ENCODE measurements around the gene DBH.
"Not testable (repeated sequence)": the region's sequence is repeated elsewhere in the genome, so short reads cannot be mapped to it uniquely, and the experiment has no call there.

DNA sequence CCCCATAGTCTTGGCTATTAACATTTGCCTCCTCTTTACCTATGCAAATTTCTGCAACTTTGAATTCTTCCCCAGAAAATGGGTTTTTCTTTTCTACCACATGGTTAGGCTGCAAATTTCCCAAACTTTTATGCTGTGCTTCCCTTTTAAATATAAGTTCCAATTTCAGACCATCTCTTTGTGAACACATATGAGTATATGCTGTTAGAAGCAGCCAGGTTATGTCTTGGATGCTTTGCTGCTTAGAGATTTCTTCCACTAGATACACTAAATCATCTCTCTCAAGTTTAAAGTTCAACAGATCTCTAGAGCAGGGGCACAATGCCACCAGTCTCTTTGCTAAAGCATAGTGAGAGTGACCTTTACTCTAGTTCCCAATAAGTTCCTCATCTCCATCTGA is 10.2 kb upstream of the DBH start:
- not testable (repeated sequence) for TF ChIP-seq SREBF2 (IDR thresholded peaks at IDR 0.05; ENCODE audit: low read length); BHLHE40 (IDR thresholded peaks at IDR 0.05; ENCODE audit: borderline replicate concordance in 1 of 2, low read depth in 2 of 2, low read length in 1 of 2); RAD51 (IDR thresholded peaks at IDR 0.05); POLR2A (IDR thresholded peaks at IDR 0.05; ENCODE audit: low read depth, low read length); POLR2AphosphoS5 (IDR thresholded peaks at IDR 0.05; ENCODE audit: low read length); KAT2A (conservative IDR thresholded peaks at IDR 0.05; ENCODE audit: control insufficient read depth, low read depth, low read length); MTA3 (IDR thresholded peaks at IDR 0.05; ENCODE audit: borderline replicate concordance, low read length); MEF2A (IDR thresholded peaks at IDR 0.05; ENCODE audit: insufficient read depth, low read depth, low read length); TCF3 (IDR thresholded peaks at IDR 0.05; ENCODE audit: borderline replicate concordance, insufficient read depth, low read depth, low read length); HCFC1 (IDR thresholded peaks at IDR 0.05; ENCODE audit: low read length); CHD1 (IDR thresholded peaks at IDR 0.05; ENCODE audit: low read depth, low read length)
- TF ChIP-seq, protein P1, sequence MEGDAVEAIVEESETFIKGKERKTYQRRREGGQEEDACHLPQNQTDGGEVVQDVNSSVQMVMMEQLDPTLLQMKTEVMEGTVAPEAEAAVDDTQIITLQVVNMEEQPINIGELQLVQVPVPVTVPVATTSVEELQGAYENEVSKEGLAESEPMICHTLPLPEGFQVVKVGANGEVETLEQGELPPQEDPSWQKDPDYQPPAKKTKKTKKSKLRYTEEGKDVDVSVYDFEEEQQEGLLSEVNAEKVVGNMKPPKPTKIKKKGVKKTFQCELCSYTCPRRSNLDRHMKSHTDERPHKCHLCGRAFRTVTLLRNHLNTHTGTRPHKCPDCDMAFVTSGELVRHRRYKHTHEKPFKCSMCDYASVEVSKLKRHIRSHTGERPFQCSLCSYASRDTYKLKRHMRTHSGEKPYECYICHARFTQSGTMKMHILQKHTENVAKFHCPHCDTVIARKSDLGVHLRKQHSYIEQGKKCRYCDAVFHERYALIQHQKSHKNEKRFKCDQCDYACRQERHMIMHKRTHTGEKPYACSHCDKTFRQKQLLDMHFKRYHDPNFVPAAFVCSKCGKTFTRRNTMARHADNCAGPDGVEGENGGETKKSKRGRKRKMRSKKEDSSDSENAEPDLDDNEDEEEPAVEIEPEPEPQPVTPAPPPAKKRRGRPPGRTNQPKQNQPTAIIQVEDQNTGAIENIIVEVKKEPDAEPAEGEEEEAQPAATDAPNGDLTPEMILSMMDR (IDR thresholded peaks at IDR 0.05 in 2 of 3, conservative IDR thresholded peaks at IDR 0.05 in 1 of 3; ENCODE audit: control insufficient read depth in 2 of 3, extremely low read depth in 1 of 3, insufficient read depth in 1 of 3, low read depth in 3 of 3, low read length in 3 of 3), result not testable (repeated sequence)
- TF ChIP-seq, protein P2, sequence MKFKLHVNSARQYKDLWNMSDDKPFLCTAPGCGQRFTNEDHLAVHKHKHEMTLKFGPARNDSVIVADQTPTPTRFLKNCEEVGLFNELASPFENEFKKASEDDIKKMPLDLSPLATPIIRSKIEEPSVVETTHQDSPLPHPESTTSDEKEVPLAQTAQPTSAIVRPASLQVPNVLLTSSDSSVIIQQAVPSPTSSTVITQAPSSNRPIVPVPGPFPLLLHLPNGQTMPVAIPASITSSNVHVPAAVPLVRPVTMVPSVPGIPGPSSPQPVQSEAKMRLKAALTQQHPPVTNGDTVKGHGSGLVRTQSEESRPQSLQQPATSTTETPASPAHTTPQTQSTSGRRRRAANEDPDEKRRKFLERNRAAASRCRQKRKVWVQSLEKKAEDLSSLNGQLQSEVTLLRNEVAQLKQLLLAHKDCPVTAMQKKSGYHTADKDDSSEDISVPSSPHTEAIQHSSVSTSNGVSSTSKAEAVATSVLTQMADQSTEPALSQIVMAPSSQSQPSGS (IDR thresholded peaks at IDR 0.05; ENCODE audit: low read length), result not testable (repeated sequence)
